ENCODE measurements around the gene COL28A1. TPM values are rescaled to one million over a fixed set of nuclear protein-coding genes. Genes with fewer than 3 reads are reported as not detected.

The COL28A1 gene
- total and polyA plus RNA-seq, 12 donors: 0.35 to 8.1 (median 1.5) TPM

DNA sequence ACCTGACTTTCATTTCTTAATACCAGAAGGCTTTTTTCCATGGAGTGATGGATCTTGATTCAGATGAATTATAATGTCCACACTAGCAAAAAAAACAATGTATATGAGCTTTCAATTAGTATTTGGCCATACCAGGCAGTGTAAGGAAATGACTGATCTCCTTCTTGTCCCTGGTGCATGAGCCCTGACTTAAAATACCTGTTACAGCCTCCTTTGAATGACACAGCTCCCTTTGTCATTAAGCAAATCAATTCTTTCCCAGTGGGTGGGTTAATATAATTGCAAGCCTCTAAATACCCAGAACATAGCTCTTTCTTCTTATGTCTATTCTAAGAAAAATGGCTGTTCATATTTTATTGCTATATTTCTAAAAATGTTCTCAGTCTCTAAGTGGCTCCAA lies 188.6 kb downstream of the COL28A1 start:
- no peaks in the 10 kb centered on the region for H3K36me3 ChIP-seq
- H3K27me3 ChIP-seq: peaks cover 0 to 4% (median 0%) of the 10 kb centered on the region in 7 donors
- ATAC-seq (no peak), DNase-seq (no peak)
- H3K9me3 ChIP-seq: no peaks in the 10 kb centered on the region
- H3K4me1 ChIP-seq: no peaks in the 10 kb centered on the region
- H3K4me3 ChIP-seq: no peak overlapping the region
- no peak for TF ChIP-seq CTCF (IDR thresholded peaks at IDR 0.05)
- H3K27ac ChIP-seq: no peak overlapping the region
- intact Hi-C loops (cut with DNase I): no loop called here

- ATAC-seq: no peak
Observed at GRCh38 chr7:7344583-7344982, 191.1 kb downstream of the COL28A1 start.

GRCh38 chr7:7335909-7336308 lies 199.8 kb downstream of the COL28A1 start:
- DNase-seq (no peak), ATAC-seq (no peak)
- intact Hi-C loops (cut with DNase I): no loop called here
- 64 to 81% methylated on average over 3 of the region's 3 CpGs for WGBS, 2 donors
- no peaks in the 10 kb centered on the region for H3K27me3 ChIP-seq
- TF ChIP-seq CTCF (IDR thresholded peaks at IDR 0.05): no peak
- no peaks in the 10 kb centered on the region for H3K9me3 ChIP-seq
- H3K4me1 ChIP-seq: no peaks in the 10 kb centered on the region
- H3K4me3 ChIP-seq: no peak overlapping the region
- no peaks in the 10 kb centered on the region for H3K36me3 ChIP-seq
- H3K27ac ChIP-seq: no peak overlapping the region

More at GRCh38 chr7:7344583-7344982, 191.1 kb downstream of the COL28A1 start:
- TF ChIP-seq CTCF (IDR thresholded peaks at IDR 0.05): no peak
- no peak for DNase-seq
- intact Hi-C loops (cut with DNase I): no loop called here
- H3K36me3 ChIP-seq: no peaks in the 10 kb centered on the region
- no peaks in the 10 kb centered on the region for H3K4me1 ChIP-seq
- no peaks in the 10 kb centered on the region for H3K9me3 ChIP-seq
- H3K4me3 ChIP-seq: no peak overlapping the region
- H3K27me3 ChIP-seq: peaks cover 0 to 4% (median 0%) of the 10 kb centered on the region in 7 donors
- H3K27ac ChIP-seq: no peak overlapping the region
- 84 to 93% methylated on average over 3 of the region's 3 CpGs for WGBS, 2 donors

DNA sequence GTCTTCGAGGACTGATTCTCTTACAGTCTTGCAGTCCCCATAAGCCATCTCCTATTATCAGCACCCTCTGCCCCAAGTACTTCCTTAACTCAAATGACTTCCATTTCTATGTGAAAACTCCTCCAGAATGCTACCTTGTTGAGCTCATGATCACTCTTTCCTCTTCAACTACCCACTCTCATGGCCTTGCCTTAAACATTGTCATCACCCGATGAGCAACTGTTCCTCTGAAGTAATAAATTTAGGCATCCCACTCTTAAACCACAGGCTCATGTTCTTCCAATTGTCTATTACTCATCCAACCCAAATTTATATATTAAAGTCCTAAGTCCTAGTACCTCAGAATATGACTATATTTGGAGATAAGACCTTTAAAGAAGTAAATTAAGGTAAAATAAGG lies 200.5 kb downstream of the COL28A1 start:
- peaks cover 0 to 2% (median 0%) of the 10 kb centered on the region in 7 donors for H3K27me3 ChIP-seq
- TF ChIP-seq CTCF (IDR thresholded peaks at IDR 0.05): no peak
- ATAC-seq (no peak), DNase-seq (no peak)
- no peak overlapping the region for H3K27ac ChIP-seq
- H3K36me3 ChIP-seq: no peaks in the 10 kb centered on the region
- no peaks in the 10 kb centered on the region for H3K4me1 ChIP-seq
- 84 to 89% methylated on average over 2 of the region's 2 CpGs for WGBS, 2 donors
- H3K9me3 ChIP-seq: no peaks in the 10 kb centered on the region
- no peak overlapping the region for H3K4me3 ChIP-seq
- intact Hi-C loops (cut with DNase I): no loop called here

Measured in heart right ventricle (tissue), 16 donors.